ENCODE data around the gene TSTD1. TPM values are rescaled to one million over a fixed set of nuclear protein-coding genes. Genes with fewer than 3 reads are reported as not detected.

TSTD1 gene
- polyA plus RNA-seq, 3 donors, result 9.9 to 20.3 (median 11.8) TPM

DNA sequence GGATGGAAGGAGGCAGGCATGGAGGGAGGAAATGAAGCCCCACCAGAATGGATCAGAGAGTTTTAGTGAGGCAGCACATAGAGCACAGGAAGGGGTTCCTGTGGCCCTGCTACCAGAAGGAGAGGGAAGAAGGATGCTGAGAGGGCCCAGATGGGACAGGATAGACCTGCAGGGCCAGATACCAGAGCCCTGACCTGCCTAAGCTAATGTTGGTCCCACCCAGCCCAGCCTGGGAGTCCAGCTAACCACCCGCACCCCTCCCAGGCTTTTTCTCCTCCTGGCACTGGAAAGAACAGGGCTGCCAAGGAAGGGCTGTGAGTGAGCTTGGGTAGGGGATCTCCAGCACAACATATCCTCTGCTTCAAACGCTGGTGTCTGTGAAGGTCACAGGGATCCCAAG, 43.7 kb upstream of the TSTD1 start:
- Mint-ChIP-seq H3K36me3 (peaks cover 7 to 14% of the 10 kb centered on the region in 2 donors), H3K27me3 (ENCODE audit: low read depth in 3 of 3) (peaks cover 0 to 3% (median 1%) of the 10 kb centered on the region in 3 donors), H3K4me3 (peak overlapping the region in 1 of 2 donors; percentile 29), H3K9me3 (no peaks in the 10 kb centered on the region), H3K27ac (peak overlapping the region; percentile 90 to 98 (median 96)), H3K4me1 (peaks cover 62% of the 10 kb centered on the region)
- no peak overlapping the region for H3K4me3 ChIP-seq (replicated peaks in 1 of 3; ENCODE audit: low read depth in 2 of 3, low read length in 3 of 3)
- TF ChIP-seq, protein P1, sequence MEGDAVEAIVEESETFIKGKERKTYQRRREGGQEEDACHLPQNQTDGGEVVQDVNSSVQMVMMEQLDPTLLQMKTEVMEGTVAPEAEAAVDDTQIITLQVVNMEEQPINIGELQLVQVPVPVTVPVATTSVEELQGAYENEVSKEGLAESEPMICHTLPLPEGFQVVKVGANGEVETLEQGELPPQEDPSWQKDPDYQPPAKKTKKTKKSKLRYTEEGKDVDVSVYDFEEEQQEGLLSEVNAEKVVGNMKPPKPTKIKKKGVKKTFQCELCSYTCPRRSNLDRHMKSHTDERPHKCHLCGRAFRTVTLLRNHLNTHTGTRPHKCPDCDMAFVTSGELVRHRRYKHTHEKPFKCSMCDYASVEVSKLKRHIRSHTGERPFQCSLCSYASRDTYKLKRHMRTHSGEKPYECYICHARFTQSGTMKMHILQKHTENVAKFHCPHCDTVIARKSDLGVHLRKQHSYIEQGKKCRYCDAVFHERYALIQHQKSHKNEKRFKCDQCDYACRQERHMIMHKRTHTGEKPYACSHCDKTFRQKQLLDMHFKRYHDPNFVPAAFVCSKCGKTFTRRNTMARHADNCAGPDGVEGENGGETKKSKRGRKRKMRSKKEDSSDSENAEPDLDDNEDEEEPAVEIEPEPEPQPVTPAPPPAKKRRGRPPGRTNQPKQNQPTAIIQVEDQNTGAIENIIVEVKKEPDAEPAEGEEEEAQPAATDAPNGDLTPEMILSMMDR (IDR thresholded peaks at IDR 0.05), result no peak
- no peaks in the 10 kb centered on the region for H4K20me1 ChIP-seq (ENCODE audit: insufficient read depth, low read length)
- H3K4me1 ChIP-seq (ENCODE audit: control insufficient read depth in 1 of 2, insufficient read depth in 2 of 2, low read length in 2 of 2), result peaks cover 43 to 55% of the 10 kb centered on the region in 2 donors
- no peaks in the 10 kb centered on the region for H3K9me3 ChIP-seq (replicated peaks in 1 of 2; ENCODE audit: control insufficient read depth in 1 of 2, insufficient read depth in 1 of 2, low read length in 2 of 2)
- peak overlapping the region in 1 of 2 donors; percentile 89 for H3K27ac ChIP-seq (ENCODE audit: low read depth in 1 of 2, low read length in 2 of 2)
- WGBS (ENCODE audit: insufficient coverage), result 100% methylated on average over 1 of the region's 2 CpGs
- H3K36me3 ChIP-seq (replicated peaks in 1 of 2; ENCODE audit: control insufficient read depth in 1 of 2, insufficient read depth in 2 of 2, low read length in 2 of 2), result no peaks in the 10 kb centered on the region
- no peak overlapping the region for H3K4me2 ChIP-seq (replicated peaks; ENCODE audit: extremely low read depth, low read length, poor library complexity, severe bottlenecking)
- no peak for DNase-seq
- H3K79me2 ChIP-seq (ENCODE audit: insufficient read depth, low read length), result no peaks in the 10 kb centered on the region
- no peak overlapping the region for H2AFZ ChIP-seq (ENCODE audit: insufficient read depth, low read depth, low read length, poor library complexity, severe bottlenecking)
- no peaks in the 10 kb centered on the region for H3K27me3 ChIP-seq (ENCODE audit: control insufficient read depth in 2 of 2, insufficient read depth in 2 of 2, low read length in 2 of 2)
- H3K9ac ChIP-seq (ENCODE audit: insufficient read depth, low read length, poor library complexity, severe bottlenecking), result peak overlapping the region; percentile 20
- intact Hi-C loops (cut with micrococcal nuclease), result loop anchor here in 1 of 2 donors (2.0 kb wide), 1 partner anchor 14 kb away; no protein-coding TSS in a partner anchor

DNA sequence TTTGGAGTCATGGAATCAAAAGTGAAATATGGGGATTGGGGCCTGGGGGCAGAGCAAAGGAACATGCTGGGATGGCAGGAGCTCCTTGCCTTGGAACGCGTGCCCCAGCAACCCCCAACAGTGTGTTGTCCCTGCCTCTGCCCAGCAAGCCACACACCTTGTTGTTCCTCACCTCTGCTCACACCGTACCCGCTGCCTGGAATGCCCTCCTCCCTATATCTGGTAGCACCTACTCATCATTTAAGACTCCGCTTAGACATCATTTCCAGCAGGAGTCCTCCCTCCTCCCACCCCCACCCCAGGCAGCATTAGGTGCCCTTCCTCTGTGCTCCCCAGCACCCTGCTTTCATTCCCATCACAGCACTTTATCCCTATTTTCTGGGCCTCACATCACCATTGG, 42.8 kb upstream of the TSTD1 start:
- peak overlapping the region in 1 of 2 donors; percentile 4 for H3K27ac ChIP-seq (ENCODE audit: low read depth in 1 of 2, low read length in 2 of 2)
- H3K27me3 Mint-ChIP-seq (ENCODE audit: low read depth in 3 of 3), result peaks cover 0 to 3% (median 1%) of the 10 kb centered on the region in 3 donors
- no peak overlapping the region for H2AFZ ChIP-seq (ENCODE audit: insufficient read depth, low read depth, low read length, poor library complexity, severe bottlenecking)
- H3K27ac Mint-ChIP-seq, result peak overlapping the region in 6 of 7 donors; percentile 75 to 95 (median 89)
- H3K27me3 ChIP-seq (ENCODE audit: control insufficient read depth in 2 of 2, insufficient read depth in 2 of 2, low read length in 2 of 2), result no peaks in the 10 kb centered on the region
- no peaks in the 10 kb centered on the region for H3K9me3 ChIP-seq (replicated peaks in 1 of 2; ENCODE audit: control insufficient read depth in 1 of 2, insufficient read depth in 1 of 2, low read length in 2 of 2)
- peaks cover 59% of the 10 kb centered on the region for H3K4me1 Mint-ChIP-seq
- intact Hi-C loops (cut with micrococcal nuclease), result no loop called here
- H3K4me3 Mint-ChIP-seq, result no peak overlapping the region
- peaks cover 7 to 12% of the 10 kb centered on the region in 2 donors for H3K36me3 Mint-ChIP-seq
- no peak overlapping the region for H3K4me2 ChIP-seq (replicated peaks; ENCODE audit: extremely low read depth, low read length, poor library complexity, severe bottlenecking)
- H4K20me1 ChIP-seq (ENCODE audit: insufficient read depth, low read length), result no peaks in the 10 kb centered on the region
- WGBS (ENCODE audit: insufficient coverage), result 100% methylated on average over 2 of the region's 5 CpGs
- H3K9me3 Mint-ChIP-seq, result no peaks in the 10 kb centered on the region
- no peak overlapping the region for H3K9ac ChIP-seq (ENCODE audit: insufficient read depth, low read length, poor library complexity, severe bottlenecking)
- H3K79me2 ChIP-seq (ENCODE audit: insufficient read depth, low read length), result no peaks in the 10 kb centered on the region
- TF ChIP-seq, protein P1 (IDR thresholded peaks at IDR 0.05), result no peak
- H3K4me3 ChIP-seq (replicated peaks in 1 of 3; ENCODE audit: low read depth in 2 of 3, low read length in 3 of 3), result no peak overlapping the region
- peaks cover 43 to 55% of the 10 kb centered on the region in 2 donors for H3K4me1 ChIP-seq (ENCODE audit: control insufficient read depth in 1 of 2, insufficient read depth in 2 of 2, low read length in 2 of 2)
- no peak for DNase-seq
- no peaks in the 10 kb centered on the region for H3K36me3 ChIP-seq (replicated peaks in 1 of 2; ENCODE audit: control insufficient read depth in 1 of 2, insufficient read depth in 2 of 2, low read length in 2 of 2)

All from CD14-positive monocyte (primary cell).